Hepatocyte (in vitro differentiated cells): ENCODE measurements around the gene SLC18B1. TPM values are rescaled to one million over a fixed set of nuclear protein-coding genes. Genes with fewer than 3 reads are reported as not detected.

Source experiments
- DNase-seq: peaks from one replicate; pipeline ENCODE4 v3.0.0-alpha.2; 2016; ENCODE audit warnings: low spot score
- H2AFZ ChIP-seq: fragments of 200-600 bp; sonication (generic); 2 replicates; pipeline ENCODE4 v1.6.0; 2016; ENCODE audit warnings: antibody characterized with exemption, mild to moderate bottlenecking
- H3K27ac ChIP-seq: fragments of 200-600 bp; sonication (generic); 2 replicates; pipeline ENCODE4 v1.5.1; 2016; ENCODE audit warnings: mild to moderate bottlenecking
- H3K27me3 ChIP-seq: fragments of 200-600 bp; sonication (generic); 2 replicates; pipeline ENCODE4 v1.6.1; 2016
- H3K36me3 ChIP-seq: fragments of 200-600 bp; sonication (generic); replicated peaks from 2 replicates; pipeline ENCODE4 v1.5.1; 2016; ENCODE audit warnings: low read depth; ENCODE audit not compliant: insufficient read depth
- H3K4me1 ChIP-seq: fragments of 200-600 bp; sonication (generic); 2 replicates; pipeline ENCODE4 v1.5.1; 2016; ENCODE audit warnings: mild to moderate bottlenecking, moderate library complexity; ENCODE audit not compliant: insufficient read depth
- H3K4me2 ChIP-seq: fragments of 200-600 bp; sonication (generic); 2 replicates; pipeline ENCODE4 v1.6.0; 2016
- H3K4me3 ChIP-seq: fragments of 200-600 bp; sonication (generic); 2 replicates; pipeline ENCODE4 v1.5.1; 2016; ENCODE audit warnings: mild to moderate bottlenecking
- H3K79me2 ChIP-seq: fragments of 200-600 bp; sonication (generic); 2 replicates; pipeline ENCODE4 v1.6.0; 2017; ENCODE audit warnings: mild to moderate bottlenecking
- H3K9me2 ChIP-seq: fragments of 200-600 bp; sonication (generic); replicated peaks from 2 replicates; pipeline ENCODE4 v1.6.0; 2017; ENCODE audit warnings: mild to moderate bottlenecking; ENCODE audit not compliant: insufficient read depth
- H3K9me3 ChIP-seq: fragments of 200-600 bp; sonication (generic); 2 replicates; pipeline ENCODE4 v1.5.1; 2016; ENCODE audit warnings: low read depth, mild to moderate bottlenecking
- H4K20me1 ChIP-seq: fragments of 200-600 bp; sonication (generic); 2 replicates; pipeline ENCODE4 v1.6.0; 2016; ENCODE audit warnings: mild to moderate bottlenecking; ENCODE audit not compliant: insufficient read depth, poor library complexity, severe bottlenecking
- EZH2 ChIP-seq: fragments of 200-600 bp; sonication (generic); IDR thresholded peaks from 2 replicates; pipeline ENCODE4 v1.6.1; 2016; ENCODE audit warnings: antibody characterized with exemption, mild to moderate bottlenecking, borderline replicate concordance
- EZH2phosphoT487 ChIP-seq: fragments of 200-600 bp; sonication (generic); IDR thresholded peaks from one replicate; pipeline ENCODE4 v1.6.1; 2018; ENCODE audit warnings: antibody characterized with exemption, mild to moderate bottlenecking, low read depth, moderate library complexity; ENCODE audit not compliant: unreplicated experiment, severe bottlenecking
- WGBS: methylation state at CpG from one replicate; pipeline ENCODE4 v1.1.6; 2016; ENCODE audit warnings: low lambda C conversion rate; ENCODE audit errors: missing lambda C conversion rate; 5-methylcytosine and 5-hydroxymethylcytosine counted together
- polyA plus RNA-seq: library from polyadenylated mRNA; unstranded; fragments of >200 nt; fragmentation: Nextera tagmentation; extraction: Ambion mirVana; gene quantifications from 2 replicates; pipeline ENCODE4 v1.2.1, GENCODE V29; 2016
- total RNA-seq: library from RNA; depleted of rRNA; stranded (reverse); fragments of >200 nt; gene quantifications from 2 replicates; pipeline ENCODE4 v1.2.3, GENCODE V29; 2014
- TF ChIP-seq, protein P1 (sequence below): fragments of 200-600 bp; sonication (generic); IDR thresholded peaks from 2 replicates; pipeline ENCODE4 v1.5.1; 2016; ENCODE audit warnings: antibody characterized with exemption, mild to moderate bottlenecking; ENCODE audit not compliant: poor library complexity

Gene SLC18B1
- total and polyA plus RNA-seq, 2 experiments from 2014 or later, result 10.6 to 27.3 TPM

DNA sequence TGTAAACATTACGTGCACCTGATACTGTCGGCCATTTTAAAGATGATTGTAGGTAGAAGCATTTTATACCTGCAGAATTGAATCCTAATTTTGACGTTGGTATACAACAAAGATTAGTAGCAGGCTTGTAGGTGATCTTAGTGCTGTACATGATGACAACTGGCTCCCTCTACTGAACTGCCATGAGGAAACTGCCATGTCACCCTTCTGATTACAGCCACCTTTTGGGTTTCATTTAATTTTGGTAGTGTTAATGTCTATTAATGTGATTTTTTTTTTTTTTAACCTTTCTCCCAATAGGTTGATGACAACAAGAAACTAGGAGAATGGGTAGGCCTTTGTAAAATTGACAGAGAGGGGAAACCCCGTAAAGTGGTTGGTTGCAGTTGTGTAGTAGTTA, 18.2 kb upstream of the SLC18B1 start:
- Histone ChIP-seq H3K4me1 (peaks cover 17% of the 10 kb centered on the region), H3K4me2 (peak overlapping the region; percentile 90), H2AFZ (no peak overlapping the region), H3K79me2 (peaks cover 33% of the 10 kb centered on the region), H4K20me1 (peaks cover 41% of the 10 kb centered on the region), H3K9me2 (no peaks in the 10 kb centered on the region), H3K9me3 (no peaks in the 10 kb centered on the region), H3K27ac (no peak overlapping the region), H3K27me3 (no peaks in the 10 kb centered on the region), H3K4me3 (no peak overlapping the region), H3K36me3 (no peaks in the 10 kb centered on the region)
- DNase-seq, result no peak
- WGBS, result 74% methylated on average over 4 of the region's 4 CpGs
- TF ChIP-seq EZH2phosphoT487, result no peak

DNA sequence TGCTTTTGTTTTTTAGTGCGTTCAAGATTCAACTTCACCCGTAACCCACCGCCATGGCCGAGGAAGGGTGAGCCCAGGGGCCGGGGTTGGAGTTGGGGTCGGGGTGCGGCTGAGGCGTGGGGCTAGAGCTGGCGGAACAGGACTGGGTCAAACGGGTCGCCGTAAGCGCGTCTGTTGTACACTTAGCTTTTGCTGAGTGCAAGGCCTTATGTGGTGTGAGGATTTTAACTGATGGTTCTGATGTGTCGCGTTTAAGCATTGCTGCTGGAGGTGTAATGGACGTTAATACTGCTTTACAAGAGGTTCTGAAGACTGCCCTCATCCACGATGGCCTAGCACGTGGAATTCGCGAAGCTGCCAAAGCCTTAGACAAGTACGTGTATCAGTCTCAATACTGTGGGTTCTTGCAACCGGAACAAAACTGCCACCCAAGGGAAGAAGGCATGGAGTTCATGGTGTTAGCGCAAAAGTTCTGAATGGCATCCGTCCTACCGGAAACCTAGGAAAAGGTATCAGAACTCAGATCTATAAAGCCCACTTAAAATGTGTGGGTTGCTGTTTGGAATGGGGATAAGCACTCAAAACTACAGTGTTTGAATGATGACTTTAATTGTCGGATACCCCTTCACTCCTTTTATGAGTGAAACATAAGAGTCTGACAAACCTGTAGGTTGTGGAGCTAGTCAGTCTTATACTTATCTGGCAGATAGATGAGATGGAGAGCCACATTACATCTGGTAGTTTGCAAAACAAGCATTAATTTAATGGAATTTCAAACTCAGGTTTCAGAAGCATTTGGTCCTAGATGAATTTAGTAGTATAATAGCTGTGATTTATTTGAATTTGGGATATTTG, 16.5 kb upstream of the SLC18B1 start:
- peak overlapping the region; percentile 90 for H3K4me2 ChIP-seq
- H3K27ac ChIP-seq, result peak overlapping the region; percentile 65
- WGBS, result under 1% methylated on average over 21 of the region's 27 CpGs
- peaks cover 33% of the 10 kb centered on the region for H3K79me2 ChIP-seq
- H4K20me1 ChIP-seq, result peaks cover 41% of the 10 kb centered on the region
- no peak overlapping the region for H2AFZ ChIP-seq
- peak overlapping the region; percentile 97 for H3K4me3 ChIP-seq
- no peaks in the 10 kb centered on the region for H3K9me2 ChIP-seq
- peaks cover 19% of the 10 kb centered on the region for H3K4me1 ChIP-seq
- no peaks in the 10 kb centered on the region for H3K27me3 ChIP-seq
- TF ChIP-seq EZH2phosphoT487, result no peak
- TF ChIP-seq EZH2, result no peak
- TF ChIP-seq, protein P1, sequence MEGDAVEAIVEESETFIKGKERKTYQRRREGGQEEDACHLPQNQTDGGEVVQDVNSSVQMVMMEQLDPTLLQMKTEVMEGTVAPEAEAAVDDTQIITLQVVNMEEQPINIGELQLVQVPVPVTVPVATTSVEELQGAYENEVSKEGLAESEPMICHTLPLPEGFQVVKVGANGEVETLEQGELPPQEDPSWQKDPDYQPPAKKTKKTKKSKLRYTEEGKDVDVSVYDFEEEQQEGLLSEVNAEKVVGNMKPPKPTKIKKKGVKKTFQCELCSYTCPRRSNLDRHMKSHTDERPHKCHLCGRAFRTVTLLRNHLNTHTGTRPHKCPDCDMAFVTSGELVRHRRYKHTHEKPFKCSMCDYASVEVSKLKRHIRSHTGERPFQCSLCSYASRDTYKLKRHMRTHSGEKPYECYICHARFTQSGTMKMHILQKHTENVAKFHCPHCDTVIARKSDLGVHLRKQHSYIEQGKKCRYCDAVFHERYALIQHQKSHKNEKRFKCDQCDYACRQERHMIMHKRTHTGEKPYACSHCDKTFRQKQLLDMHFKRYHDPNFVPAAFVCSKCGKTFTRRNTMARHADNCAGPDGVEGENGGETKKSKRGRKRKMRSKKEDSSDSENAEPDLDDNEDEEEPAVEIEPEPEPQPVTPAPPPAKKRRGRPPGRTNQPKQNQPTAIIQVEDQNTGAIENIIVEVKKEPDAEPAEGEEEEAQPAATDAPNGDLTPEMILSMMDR, result no peak
- no peaks in the 10 kb centered on the region for H3K36me3 ChIP-seq
- DNase-seq, result no peak
- H3K9me3 ChIP-seq, result no peaks in the 10 kb centered on the region

DNA sequence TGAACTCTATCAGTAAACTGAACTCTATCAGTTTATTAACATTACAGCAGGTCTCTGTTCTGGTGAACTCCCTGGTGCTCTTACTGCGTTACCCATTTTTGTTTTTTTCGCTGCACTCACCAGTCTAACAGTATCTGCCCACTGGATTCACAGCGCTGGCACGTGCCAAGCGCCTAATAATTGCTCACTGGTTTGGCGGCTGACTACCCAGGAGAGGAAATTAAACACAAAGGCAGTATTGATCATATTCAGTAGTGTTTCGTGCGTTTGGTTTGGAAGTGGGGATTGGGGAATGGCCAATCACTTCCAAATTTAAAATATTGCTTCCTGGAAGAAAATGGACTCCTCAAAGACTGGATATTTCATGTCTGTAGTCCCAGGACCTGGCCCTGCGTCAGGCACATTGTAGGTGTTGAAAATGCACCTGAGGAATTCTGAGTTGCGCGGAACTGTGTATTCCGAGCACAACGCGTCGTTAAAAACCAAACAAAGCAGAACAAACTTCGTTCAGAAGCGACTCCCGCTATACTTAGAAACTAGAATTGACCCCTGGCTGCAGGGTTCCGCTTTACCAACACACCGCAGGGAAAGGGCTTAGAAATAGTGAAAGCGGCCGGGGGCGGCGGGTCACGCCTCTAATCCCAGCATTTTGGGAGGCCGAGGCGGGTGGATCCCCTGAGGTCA, 14.9 kb upstream of the SLC18B1 start:
- Histone ChIP-seq H3K4me1 (peaks cover 19% of the 10 kb centered on the region), H3K9me3 (no peaks in the 10 kb centered on the region), H3K9me2 (no peaks in the 10 kb centered on the region), H3K27ac (peak overlapping the region; percentile 96), H3K79me2 (peaks cover 33% of the 10 kb centered on the region), H2AFZ (peak overlapping the region; percentile 99), H4K20me1 (peaks cover 38% of the 10 kb centered on the region), H3K36me3 (no peaks in the 10 kb centered on the region), H3K4me3 (peak overlapping the region; percentile 84), H3K27me3 (no peaks in the 10 kb centered on the region), H3K4me2 (peak overlapping the region; percentile 94)
- under 1% methylated on average over 27 of the region's 27 CpGs for WGBS
- peak; percentile 48 for DNase-seq
- TF ChIP-seq, protein P1, result no peak
- TF ChIP-seq EZH2, result no peak
- no peak for TF ChIP-seq EZH2phosphoT487

DNA sequence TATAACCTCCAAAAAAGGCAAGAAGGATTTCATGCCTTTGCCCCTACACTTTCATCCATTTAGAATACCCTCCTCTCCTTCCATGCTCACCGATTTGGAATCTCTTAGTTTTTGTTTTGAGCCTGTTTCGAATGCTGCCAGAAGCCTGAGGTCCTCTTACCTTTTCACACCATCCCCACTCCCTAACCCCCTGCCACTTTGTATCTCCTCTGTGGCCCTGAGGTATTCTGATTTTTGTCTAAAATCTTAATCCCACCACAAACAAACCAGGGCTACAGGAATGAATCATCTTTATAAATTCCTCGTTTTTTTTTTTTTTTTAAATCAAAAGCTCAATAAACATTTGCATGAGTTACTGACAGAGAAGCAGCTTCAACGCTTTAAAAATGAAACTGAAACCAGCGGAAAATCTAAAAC, 14.3 kb upstream of the SLC18B1 start:
- Histone ChIP-seq H3K4me2 (peak overlapping the region; percentile 94), H3K27ac (peak overlapping the region; percentile 96), H3K9me2 (no peaks in the 10 kb centered on the region), H2AFZ (peak overlapping the region; percentile 99), H3K27me3 (no peaks in the 10 kb centered on the region), H3K79me2 (peaks cover 32% of the 10 kb centered on the region), H3K4me1 (peaks cover 19% of the 10 kb centered on the region), H3K4me3 (peak overlapping the region; percentile 84), H3K36me3 (no peaks in the 10 kb centered on the region), H4K20me1 (peaks cover 33% of the 10 kb centered on the region), H3K9me3 (no peaks in the 10 kb centered on the region)
- WGBS, result 6% methylated on average over 5 of the region's 5 CpGs
- TF ChIP-seq EZH2, result no peak
- TF ChIP-seq EZH2phosphoT487, result no peak
- TF ChIP-seq, protein P1, result no peak
- no peak for DNase-seq
